Transverse colon (tissue), 4 donors: ENCODE measurements around the gene ATG2A.

Experiments
- CTCF ChIP-seq, 5 experiments: fragments of 200-600 bp in 3 of 5; fragments of 450-650 bp in 2 of 5; sonication (generic) in 3 of 5; IDR thresholded peaks; 1 replicate in 2 of 5; 2 replicates in 3 of 5; pipeline ENCODE4 v1.5.1; 2016 to 2017; ENCODE audit warnings: antibody characterized with exemption in 5 of 5, inconsistent platforms in 3 of 5, mild to moderate bottlenecking in 2 of 5, moderate library complexity in 1 of 5
- EP300 ChIP-seq: sonication (generic); formaldehyde crosslinking; IDR thresholded peaks from one replicate; pipeline ENCODE4 v1.6.1; 2017; ENCODE audit warnings: antibody characterized with exemption, low read depth
- POLR2AphosphoS5 ChIP-seq, 3 donors: sonication (generic); formaldehyde crosslinking; IDR thresholded peaks; one replicate each; pipeline ENCODE4 v1.6.1; 2016; ENCODE audit warnings: antibody characterized with exemption in 3 of 3

GRCh38 chr11:64913171-64913727, 3.8 kb downstream of the ATG2A start:
- TF ChIP-seq EP300 (no peak), POLR2AphosphoS5 (IDR thresholded peaks at IDR 0.05) (no peak), CTCF (IDR thresholded peaks at IDR 0.05) (no peak)
